MM.1S (cell line): ENCODE results near the gene CCDC74B.
"Not testable (repeated sequence)": the region's sequence is repeated elsewhere in the genome, so short reads cannot be mapped to it uniquely, and the experiment has no call there.

Experiments used
- EZH2 ChIP-seq: fragments of 300-600 bp; sonication (generic); optimal IDR thresholded peaks from 2 replicates; pipeline ENCODE3; 2017; ENCODE audit warnings: low read depth, mild to moderate bottlenecking, antibody characterized with exemption, low read length, mixed read lengths
- EZH2phosphoT487 ChIP-seq: fragments of 300-600 bp; sonication (generic); IDR thresholded peaks from 2 replicates; pipeline ENCODE4 v1.6.1; 2018; ENCODE audit warnings: antibody characterized with exemption, low read length
- TF ChIP-seq, protein P1 (sequence below): fragments of 300-600 bp; sonication (generic); IDR thresholded peaks from 2 replicates; pipeline ENCODE4 v1.5.1; 2016; ENCODE audit warnings: antibody characterized with exemption, low read length, mixed read lengths

- TF ChIP-seq EZH2phosphoT487, EZH2: not testable (repeated sequence)
- TF ChIP-seq, protein P1, sequence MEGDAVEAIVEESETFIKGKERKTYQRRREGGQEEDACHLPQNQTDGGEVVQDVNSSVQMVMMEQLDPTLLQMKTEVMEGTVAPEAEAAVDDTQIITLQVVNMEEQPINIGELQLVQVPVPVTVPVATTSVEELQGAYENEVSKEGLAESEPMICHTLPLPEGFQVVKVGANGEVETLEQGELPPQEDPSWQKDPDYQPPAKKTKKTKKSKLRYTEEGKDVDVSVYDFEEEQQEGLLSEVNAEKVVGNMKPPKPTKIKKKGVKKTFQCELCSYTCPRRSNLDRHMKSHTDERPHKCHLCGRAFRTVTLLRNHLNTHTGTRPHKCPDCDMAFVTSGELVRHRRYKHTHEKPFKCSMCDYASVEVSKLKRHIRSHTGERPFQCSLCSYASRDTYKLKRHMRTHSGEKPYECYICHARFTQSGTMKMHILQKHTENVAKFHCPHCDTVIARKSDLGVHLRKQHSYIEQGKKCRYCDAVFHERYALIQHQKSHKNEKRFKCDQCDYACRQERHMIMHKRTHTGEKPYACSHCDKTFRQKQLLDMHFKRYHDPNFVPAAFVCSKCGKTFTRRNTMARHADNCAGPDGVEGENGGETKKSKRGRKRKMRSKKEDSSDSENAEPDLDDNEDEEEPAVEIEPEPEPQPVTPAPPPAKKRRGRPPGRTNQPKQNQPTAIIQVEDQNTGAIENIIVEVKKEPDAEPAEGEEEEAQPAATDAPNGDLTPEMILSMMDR = not testable (repeated sequence)
These were observed 6.6 kb downstream of the CCDC74B start for GRCh38 chr2:130138326-130138725.
